22Rv1 (cell line): Measurements from ENCODE around the gene LEUTX.

Source experiments
- ZFX ChIP-seq: fragments of 450-650 bp; IDR thresholded peaks from 2 replicates; pipeline ENCODE4 v1.6.1; 2017; ENCODE audit warnings: antibody characterized with exemption, borderline replicate concordance
- TF ChIP-seq, protein P1 (sequence below): fragments of 450-650 bp; IDR thresholded peaks from 2 replicates; pipeline ENCODE4 v1.5.1; 2017; ENCODE audit warnings: mild to moderate bottlenecking

DNA sequence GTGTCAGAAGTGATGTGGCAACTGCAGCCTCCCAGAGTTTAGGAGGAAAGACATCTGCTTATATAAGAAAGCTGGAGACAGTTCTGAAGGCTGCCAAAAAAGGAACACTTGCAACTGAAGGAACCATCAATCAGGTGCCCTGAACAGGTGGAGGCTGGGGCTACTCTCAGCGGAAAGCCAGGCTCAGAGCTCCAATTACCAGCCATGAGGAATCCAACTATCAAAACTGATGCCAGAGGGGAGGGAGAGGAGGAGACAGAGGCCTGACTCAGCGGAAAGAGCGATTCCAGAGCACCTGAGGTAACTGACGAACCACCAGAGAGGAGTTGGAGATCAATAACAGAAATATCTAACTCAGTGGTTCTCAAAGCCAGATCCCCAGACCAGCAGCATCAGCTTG is 24.3 kb downstream of the LEUTX start:
- TF ChIP-seq, protein P1, sequence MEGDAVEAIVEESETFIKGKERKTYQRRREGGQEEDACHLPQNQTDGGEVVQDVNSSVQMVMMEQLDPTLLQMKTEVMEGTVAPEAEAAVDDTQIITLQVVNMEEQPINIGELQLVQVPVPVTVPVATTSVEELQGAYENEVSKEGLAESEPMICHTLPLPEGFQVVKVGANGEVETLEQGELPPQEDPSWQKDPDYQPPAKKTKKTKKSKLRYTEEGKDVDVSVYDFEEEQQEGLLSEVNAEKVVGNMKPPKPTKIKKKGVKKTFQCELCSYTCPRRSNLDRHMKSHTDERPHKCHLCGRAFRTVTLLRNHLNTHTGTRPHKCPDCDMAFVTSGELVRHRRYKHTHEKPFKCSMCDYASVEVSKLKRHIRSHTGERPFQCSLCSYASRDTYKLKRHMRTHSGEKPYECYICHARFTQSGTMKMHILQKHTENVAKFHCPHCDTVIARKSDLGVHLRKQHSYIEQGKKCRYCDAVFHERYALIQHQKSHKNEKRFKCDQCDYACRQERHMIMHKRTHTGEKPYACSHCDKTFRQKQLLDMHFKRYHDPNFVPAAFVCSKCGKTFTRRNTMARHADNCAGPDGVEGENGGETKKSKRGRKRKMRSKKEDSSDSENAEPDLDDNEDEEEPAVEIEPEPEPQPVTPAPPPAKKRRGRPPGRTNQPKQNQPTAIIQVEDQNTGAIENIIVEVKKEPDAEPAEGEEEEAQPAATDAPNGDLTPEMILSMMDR, result no peak
- no peak for TF ChIP-seq ZFX
